H1 (cell line): ENCODE data around the gene USP36. TPM values are rescaled to one million over a fixed set of nuclear protein-coding genes. Genes with fewer than 3 reads are reported as not detected.

Source experiments
- ATF2 ChIP-seq: IDR thresholded peaks from 2 replicates; pipeline ENCODE4 v1.6.1; 2012; ENCODE audit warnings: low read length, inconsistent platforms
- BRCA1 ChIP-seq: IDR thresholded peaks from 2 replicates; pipeline ENCODE4 v1.6.1; 2012; ENCODE audit warnings: low read depth, low read length, improper control_type of control experiment
- CREB1 ChIP-seq: IDR thresholded peaks from 2 replicates; pipeline ENCODE4 v1.6.1; 2012; ENCODE audit warnings: inconsistent platforms
- SP1 ChIP-seq: IDR thresholded peaks from 2 replicates; pipeline ENCODE4 v1.6.1; 2011; ENCODE audit warnings: low read depth, low read length
- SRF ChIP-seq: IDR thresholded peaks from 2 replicates; pipeline ENCODE4 v1.6.1; 2011; ENCODE audit warnings: mild to moderate bottlenecking, low read depth, low read length, moderate library complexity
- polyA plus RNA-seq, 7 experiments: library from polyadenylated mRNA; depleted of rRNA in 3 of 7; stranded (reverse) in 5 of 7; unstranded in 2 of 7; fragments of >200 nt in 5 of 7; fragments of 200-250 nt in 2 of 7; gene quantifications; 1 replicate in 5 of 7; 2 replicates in 1 of 7; 4 replicates in 1 of 7; pipeline versions ENCODE4 v1.2.1 to v1.2.3, GENCODE V29; 2011 to 2013; ENCODE audit warnings: missing spikeins in 2 of 7, mixed read lengths in 2 of 7
- total RNA-seq: library from RNA; stranded (reverse); fragmentation: NEBNext Ultra II Directional; extraction: Animal tissue kit (Norgen Biotek cat#: 25700); gene quantifications from 2 replicates; pipeline ENCODE4 v1.2.1, GENCODE V29; 2021

USP36 gene
- total and polyA plus RNA-seq, 2 of the 8 experiments (the other 6 are each of a cell fraction or from before 2014, with no cell fraction given), result 40.7 to 67.7 TPM

- TF ChIP-seq CREB1 (no peak), BRCA1 (no peak), ATF2 (no peak), SRF (no peak), SP1 (no peak)
These were observed 66.2 kb downstream of the USP36 start (continued) for GRCh38 chr17:78774453-78774852.
